ENCODE data around the gene CCDC137.
A peak's percentile ranks its signal among the peaks of the same experiment; 100 is the strongest.

Gene CCDC137

GRCh38 chr17:81664051-81664470 is 2.5 kb upstream of the CCDC137 start:
- no peak overlapping the region for H3K27ac ChIP-seq (ENCODE audit: low read length)

GRCh38 chr17:81665205-81666091 is 1.1 kb upstream of the CCDC137 start:
- H3K4me1 ChIP-seq (ENCODE audit: low read length): peaks cover 5% of the 10 kb centered on the region; the same call in 1 of the 2 replicates
- peaks cover 39% of the 10 kb centered on the region for H3K79me2 ChIP-seq (ENCODE audit: low read length)
- H3K9me3 ChIP-seq (replicated peaks; ENCODE audit: insufficient read depth, low read length): no peaks in the 10 kb centered on the region
- no peak for TF ChIP-seq EZH2 (optimal IDR thresholded peaks at IDR 0.05; ENCODE audit: low read depth, low read length)
- no peak for TF ChIP-seq CTCF (IDR thresholded peaks at IDR 0.05; ENCODE audit: low read length)
- no peak for TF ChIP-seq EZH2phosphoT487 (IDR thresholded peaks at IDR 0.05; ENCODE audit: low read length)
- no peaks in the 10 kb centered on the region for H3F3A ChIP-seq (ENCODE audit: insufficient read depth, low read length)
- H2AFZ ChIP-seq (ENCODE audit: low read length): peak overlapping the region; percentile 86
- H3K27me3 ChIP-seq (replicated peaks; ENCODE audit: insufficient read depth, low read length): no peaks in the 10 kb centered on the region
- H3K4me3 ChIP-seq (ENCODE audit: low read length): peak overlapping the region; percentile 89
- H4K20me1 ChIP-seq (ENCODE audit: insufficient read depth, low read length): no peaks in the 10 kb centered on the region
- peak overlapping the region; percentile 84 for H3K4me2 ChIP-seq (ENCODE audit: low read depth, low read length)
- H3K9me2 ChIP-seq (replicated peaks; ENCODE audit: insufficient read depth, low read length): no peaks in the 10 kb centered on the region
- peak; percentile 23 for DNase-seq
- H3K27ac ChIP-seq (ENCODE audit: low read length): no peak overlapping the region
- H3K9ac ChIP-seq (ENCODE audit: low read length): peak overlapping the region; percentile 97
- H3K36me3 ChIP-seq (replicated peaks; ENCODE audit: insufficient read depth, low read length): no peaks in the 10 kb centered on the region

More at GRCh38 chr17:81664051-81664470, 2.5 kb upstream of the CCDC137 start:
- Histone ChIP-seq H2AFZ (ENCODE audit: low read length) (no peak overlapping the region), H3K9ac (ENCODE audit: low read length) (no peak overlapping the region), H3K79me2 (ENCODE audit: low read length) (peaks cover 32% of the 10 kb centered on the region), H3K36me3 (replicated peaks; ENCODE audit: insufficient read depth, low read length) (no peaks in the 10 kb centered on the region), H3K4me1 (ENCODE audit: low read length) (peaks cover 5% of the 10 kb centered on the region; the same call in 1 of the 2 replicates), H3K9me2 (replicated peaks; ENCODE audit: insufficient read depth, low read length) (no peaks in the 10 kb centered on the region), H3K4me3 (ENCODE audit: low read length) (no peak overlapping the region), H3K27me3 (replicated peaks; ENCODE audit: insufficient read depth, low read length) (no peaks in the 10 kb centered on the region), H3K4me2 (ENCODE audit: low read depth, low read length) (no peak overlapping the region), H3F3A (ENCODE audit: insufficient read depth, low read length) (no peaks in the 10 kb centered on the region), H4K20me1 (ENCODE audit: insufficient read depth, low read length) (no peaks in the 10 kb centered on the region), H3K9me3 (replicated peaks; ENCODE audit: insufficient read depth, low read length) (no peaks in the 10 kb centered on the region)
- DNase-seq: no peak
- TF ChIP-seq CTCF (IDR thresholded peaks at IDR 0.05; ENCODE audit: low read length) (no peak), EZH2phosphoT487 (IDR thresholded peaks at IDR 0.05; ENCODE audit: low read length) (no peak), EZH2 (optimal IDR thresholded peaks at IDR 0.05; ENCODE audit: low read depth, low read length) (no peak)

GRCh38 chr17:81666092-81666341 is 520 bp upstream of the CCDC137 start:
- Histone ChIP-seq H2AFZ (ENCODE audit: low read length) (peak overlapping the region; percentile 86), H4K20me1 (ENCODE audit: insufficient read depth, low read length) (no peaks in the 10 kb centered on the region), H3K27me3 (replicated peaks; ENCODE audit: insufficient read depth, low read length) (no peaks in the 10 kb centered on the region), H3K9ac (ENCODE audit: low read length) (peak overlapping the region; percentile 97), H3K4me1 (ENCODE audit: low read length) (peaks cover 5% of the 10 kb centered on the region; the same call in 1 of the 2 replicates), H3K36me3 (replicated peaks; ENCODE audit: insufficient read depth, low read length) (no peaks in the 10 kb centered on the region), H3K9me3 (replicated peaks; ENCODE audit: insufficient read depth, low read length) (no peaks in the 10 kb centered on the region), H3K4me2 (ENCODE audit: low read depth, low read length) (peak overlapping the region; percentile 84), H3K27ac (ENCODE audit: low read length) (no peak overlapping the region; the same call in 1 of the 2 replicates), H3F3A (ENCODE audit: insufficient read depth, low read length) (no peaks in the 10 kb centered on the region), H3K4me3 (ENCODE audit: low read length) (peak overlapping the region; percentile 89), H3K79me2 (ENCODE audit: low read length) (peaks cover 39% of the 10 kb centered on the region), H3K9me2 (replicated peaks; ENCODE audit: insufficient read depth, low read length) (no peaks in the 10 kb centered on the region)
- no peak for TF ChIP-seq EZH2 (optimal IDR thresholded peaks at IDR 0.05; ENCODE audit: low read depth, low read length)
- no peak for TF ChIP-seq EZH2phosphoT487 (IDR thresholded peaks at IDR 0.05; ENCODE audit: low read length)
- no peak for TF ChIP-seq CTCF (IDR thresholded peaks at IDR 0.05; ENCODE audit: low read length)
- no peak for DNase-seq
